Measurements from ENCODE around the gene GSKIP.
A peak's percentile ranks its signal among the peaks of the same experiment; 100 is the strongest.

The GSKIP gene

DNA sequence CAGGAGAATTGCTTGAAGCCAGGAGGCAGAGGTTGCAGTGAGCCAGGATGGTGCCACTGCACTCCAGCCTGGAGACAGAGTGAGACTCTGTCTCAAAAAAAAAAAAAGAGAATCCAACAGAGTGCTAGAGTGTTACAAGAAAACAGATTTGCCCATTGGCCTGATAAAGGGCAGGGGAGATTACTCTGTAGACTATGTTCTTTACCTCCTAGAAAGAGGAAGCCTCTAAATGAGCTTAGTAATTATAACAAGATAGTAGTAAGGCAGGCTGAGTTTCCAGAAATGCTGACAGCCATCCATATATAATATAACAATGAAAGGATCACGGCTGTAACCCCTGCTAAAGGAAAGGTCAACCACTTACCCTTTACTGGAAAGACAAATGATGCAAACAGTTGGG lies 53.0 kb downstream of the GSKIP start:
- H3K27ac ChIP-seq (replicated peaks): no peak overlapping the region
- DNase-seq (ENCODE audit: low read depth in 1 of 2, low spot score in 1 of 2): no peak
- H3K4me3 ChIP-seq (replicated peaks; ENCODE audit: insufficient read depth, low read length): no peak overlapping the region
- H3K27me3 ChIP-seq (ENCODE audit: insufficient read depth, poor library complexity, severe bottlenecking): peaks cover 2% of the 10 kb centered on the region
- no peak for TF ChIP-seq POLR2AphosphoS5 (IDR thresholded peaks at IDR 0.05; ENCODE audit: low read depth)
- TF ChIP-seq GABPA (IDR thresholded peaks at IDR 0.05; ENCODE audit: low read depth): no peak
- TF ChIP-seq REST (IDR thresholded peaks at IDR 0.05; ENCODE audit: insufficient replicate concordance, low read depth): no peak
- TF ChIP-seq, protein P1, sequence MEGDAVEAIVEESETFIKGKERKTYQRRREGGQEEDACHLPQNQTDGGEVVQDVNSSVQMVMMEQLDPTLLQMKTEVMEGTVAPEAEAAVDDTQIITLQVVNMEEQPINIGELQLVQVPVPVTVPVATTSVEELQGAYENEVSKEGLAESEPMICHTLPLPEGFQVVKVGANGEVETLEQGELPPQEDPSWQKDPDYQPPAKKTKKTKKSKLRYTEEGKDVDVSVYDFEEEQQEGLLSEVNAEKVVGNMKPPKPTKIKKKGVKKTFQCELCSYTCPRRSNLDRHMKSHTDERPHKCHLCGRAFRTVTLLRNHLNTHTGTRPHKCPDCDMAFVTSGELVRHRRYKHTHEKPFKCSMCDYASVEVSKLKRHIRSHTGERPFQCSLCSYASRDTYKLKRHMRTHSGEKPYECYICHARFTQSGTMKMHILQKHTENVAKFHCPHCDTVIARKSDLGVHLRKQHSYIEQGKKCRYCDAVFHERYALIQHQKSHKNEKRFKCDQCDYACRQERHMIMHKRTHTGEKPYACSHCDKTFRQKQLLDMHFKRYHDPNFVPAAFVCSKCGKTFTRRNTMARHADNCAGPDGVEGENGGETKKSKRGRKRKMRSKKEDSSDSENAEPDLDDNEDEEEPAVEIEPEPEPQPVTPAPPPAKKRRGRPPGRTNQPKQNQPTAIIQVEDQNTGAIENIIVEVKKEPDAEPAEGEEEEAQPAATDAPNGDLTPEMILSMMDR (IDR thresholded peaks at IDR 0.05; ENCODE audit: insufficient read depth, low read length): no peak
- TF ChIP-seq SPI1 (IDR thresholded peaks at IDR 0.05; ENCODE audit: borderline replicate concordance, low read depth): 0 out of 2 replicates have a peak, but pooled peaks have one; percentile 18

DNA sequence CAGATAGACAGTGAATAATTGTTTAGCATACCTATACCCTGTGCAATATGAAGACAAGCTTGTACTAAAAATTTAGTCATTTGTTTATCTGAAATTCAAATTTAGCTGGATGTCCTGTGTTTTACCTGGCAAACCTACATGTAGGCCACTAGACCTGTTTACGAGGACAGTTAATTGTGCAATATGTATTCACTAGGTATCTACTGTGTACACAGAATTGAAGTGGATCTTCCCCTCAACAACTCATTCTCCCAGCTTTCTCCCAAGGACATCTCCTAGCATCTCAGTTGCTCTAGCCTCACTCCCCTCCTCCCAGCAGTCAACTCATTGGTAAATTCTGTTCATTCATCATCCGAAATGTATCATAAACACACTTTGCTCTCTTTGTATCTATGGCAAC lies 53.9 kb downstream of the GSKIP start:
- peaks cover 2% of the 10 kb centered on the region for H3K27me3 ChIP-seq (ENCODE audit: insufficient read depth, poor library complexity, severe bottlenecking)
- DNase-seq (ENCODE audit: low read depth in 1 of 2, low spot score in 1 of 2): no peak
- H3K27ac ChIP-seq (replicated peaks): no peak overlapping the region
- TF ChIP-seq REST (IDR thresholded peaks at IDR 0.05; ENCODE audit: insufficient replicate concordance, low read depth) (no peak), SPI1 (IDR thresholded peaks at IDR 0.05; ENCODE audit: borderline replicate concordance, low read depth) (no peak), GABPA (IDR thresholded peaks at IDR 0.05; ENCODE audit: low read depth) (no peak), POLR2AphosphoS5 (IDR thresholded peaks at IDR 0.05; ENCODE audit: low read depth) (no peak)
- TF ChIP-seq, protein P1 (IDR thresholded peaks at IDR 0.05; ENCODE audit: insufficient read depth, low read length): no peak
- no peak overlapping the region for H3K4me3 ChIP-seq (replicated peaks; ENCODE audit: insufficient read depth, low read length)

DNA sequence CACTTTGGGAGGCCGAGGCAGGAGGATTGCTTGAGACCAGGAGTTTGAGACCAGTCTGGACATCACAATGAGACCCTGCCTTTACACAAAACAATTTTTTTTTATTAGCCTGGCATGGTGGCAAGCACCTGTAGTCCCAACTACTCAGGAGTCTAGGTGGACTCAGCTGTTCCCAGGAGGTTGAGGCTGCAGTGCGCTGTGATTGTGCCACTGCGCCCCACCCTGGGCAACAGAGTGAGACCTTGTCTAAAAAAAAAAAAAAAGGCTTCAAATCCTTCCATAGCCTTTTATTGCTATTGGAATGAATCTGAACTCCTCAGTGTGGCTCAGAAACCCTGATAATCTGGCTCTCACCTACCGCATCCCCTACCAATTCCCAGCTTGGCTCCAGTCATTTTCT lies 54.7 kb downstream of the GSKIP start:
- Histone ChIP-seq H3K27ac (replicated peaks) (no peak overlapping the region), H3K27me3 (ENCODE audit: insufficient read depth, poor library complexity, severe bottlenecking) (peaks cover 2% of the 10 kb centered on the region), H3K4me3 (replicated peaks; ENCODE audit: insufficient read depth, low read length) (no peak overlapping the region)
- TF ChIP-seq REST (IDR thresholded peaks at IDR 0.05; ENCODE audit: insufficient replicate concordance, low read depth) (no peak), SPI1 (IDR thresholded peaks at IDR 0.05; ENCODE audit: borderline replicate concordance, low read depth) (no peak), POLR2AphosphoS5 (IDR thresholded peaks at IDR 0.05; ENCODE audit: low read depth) (no peak), GABPA (IDR thresholded peaks at IDR 0.05; ENCODE audit: low read depth) (no peak)
- TF ChIP-seq, protein P1 (IDR thresholded peaks at IDR 0.05; ENCODE audit: insufficient read depth, low read length): no peak
- DNase-seq (ENCODE audit: low read depth in 1 of 2, low spot score in 1 of 2): no peak
